ENCODE results near the gene PDE6C.

DNA sequence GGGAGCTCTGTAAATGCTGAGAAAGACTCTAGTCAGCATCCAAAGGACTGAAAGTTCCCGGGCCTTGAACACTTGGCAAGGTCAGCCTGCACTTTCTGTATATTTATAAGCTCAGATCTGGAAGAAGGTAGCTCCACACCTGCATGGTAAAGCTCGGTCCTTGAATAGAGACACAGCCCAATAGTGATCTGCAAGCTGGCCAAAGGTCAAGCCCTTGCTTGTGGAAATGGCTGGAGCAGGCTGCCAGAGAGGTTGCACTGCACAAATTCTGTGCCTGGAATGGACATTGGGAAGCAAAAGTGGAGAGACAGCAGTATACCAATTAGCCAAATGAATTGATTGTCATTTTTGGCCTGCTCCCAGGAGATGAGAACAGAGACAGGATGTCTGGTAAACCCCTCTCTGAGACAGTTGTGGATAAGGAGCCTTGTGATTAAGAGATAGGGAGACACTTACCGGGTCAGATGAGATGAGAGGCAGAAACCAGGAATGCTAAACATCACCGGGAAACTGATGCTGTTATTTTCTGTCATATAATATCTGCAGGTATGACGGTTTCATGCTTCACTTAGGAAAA is 98.1 kb downstream of the PDE6C start:
- TF ChIP-seq CTCF (IDR thresholded peaks at IDR 0.05) (no peak), EZH2 (IDR thresholded peaks at IDR 0.05; ENCODE audit: borderline replicate concordance, insufficient read depth, low read depth, low read length, poor library complexity, severe bottlenecking) (no peak)

Measured in B cell (primary cell).